Measurements from ENCODE around the gene CA5B. TPM values are rescaled to one million over a fixed set of nuclear protein-coding genes. Genes with fewer than 3 reads are reported as not detected.
A peak's percentile ranks its signal among the peaks of the same experiment; 100 is the strongest.

CA5B gene
- total and polyA plus RNA-seq, 8 donors = 1.2 to 102 (median 17.6) TPM; not detected in 1

DNA sequence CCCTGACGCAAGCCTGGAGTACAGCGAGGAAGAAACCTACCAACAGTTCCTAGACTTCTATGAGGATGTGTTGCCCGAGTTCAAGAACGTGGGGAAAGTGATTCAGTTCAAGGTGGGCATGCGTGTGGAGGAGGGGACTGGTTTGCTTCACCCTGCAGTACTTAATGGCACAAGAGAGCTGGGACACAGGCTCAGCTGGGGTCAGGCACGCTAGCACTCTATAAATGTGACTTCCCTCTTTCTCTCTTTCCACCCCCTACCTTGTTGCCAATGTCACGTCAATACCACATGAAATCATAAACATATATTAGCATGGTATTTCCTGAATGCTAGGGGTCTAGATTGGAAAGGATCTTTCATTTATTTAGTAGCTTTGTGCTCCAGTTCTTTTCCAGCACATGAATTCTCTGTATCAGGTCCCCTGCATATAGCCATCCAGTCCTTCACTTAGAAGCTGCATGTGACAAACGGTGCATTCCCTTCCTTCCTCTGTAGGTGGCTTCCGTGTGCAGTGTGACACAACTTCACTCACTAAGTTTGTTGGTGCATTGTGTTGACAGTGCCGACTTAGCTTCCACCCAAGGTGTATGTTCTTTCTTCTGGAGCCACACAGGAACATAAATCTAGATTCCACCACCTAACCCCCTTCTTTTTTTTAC, 77.8 kb downstream of the CA5B start:
- H3K9me3 ChIP-seq = no peaks in the 10 kb centered on the region
- TF ChIP-seq, protein P1, sequence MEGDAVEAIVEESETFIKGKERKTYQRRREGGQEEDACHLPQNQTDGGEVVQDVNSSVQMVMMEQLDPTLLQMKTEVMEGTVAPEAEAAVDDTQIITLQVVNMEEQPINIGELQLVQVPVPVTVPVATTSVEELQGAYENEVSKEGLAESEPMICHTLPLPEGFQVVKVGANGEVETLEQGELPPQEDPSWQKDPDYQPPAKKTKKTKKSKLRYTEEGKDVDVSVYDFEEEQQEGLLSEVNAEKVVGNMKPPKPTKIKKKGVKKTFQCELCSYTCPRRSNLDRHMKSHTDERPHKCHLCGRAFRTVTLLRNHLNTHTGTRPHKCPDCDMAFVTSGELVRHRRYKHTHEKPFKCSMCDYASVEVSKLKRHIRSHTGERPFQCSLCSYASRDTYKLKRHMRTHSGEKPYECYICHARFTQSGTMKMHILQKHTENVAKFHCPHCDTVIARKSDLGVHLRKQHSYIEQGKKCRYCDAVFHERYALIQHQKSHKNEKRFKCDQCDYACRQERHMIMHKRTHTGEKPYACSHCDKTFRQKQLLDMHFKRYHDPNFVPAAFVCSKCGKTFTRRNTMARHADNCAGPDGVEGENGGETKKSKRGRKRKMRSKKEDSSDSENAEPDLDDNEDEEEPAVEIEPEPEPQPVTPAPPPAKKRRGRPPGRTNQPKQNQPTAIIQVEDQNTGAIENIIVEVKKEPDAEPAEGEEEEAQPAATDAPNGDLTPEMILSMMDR (IDR thresholded peaks at IDR 0.05) = peak in 1 of 7 experiments; percentile 14
- TF ChIP-seq EP300 (IDR thresholded peaks at IDR 0.05) = no peak
- H3K4me1 ChIP-seq = no peaks in the 10 kb centered on the region
- intact Hi-C loops (cut with DNase I; ENCODE audit: low total_unique reads) = no loop called here
- H3K27me3 ChIP-seq = no peaks in the 10 kb centered on the region
- peak in 1 of 2 donors; percentile 65 for DNase-seq
- no peak overlapping the region for H3K4me3 ChIP-seq
- H3K36me3 ChIP-seq = peaks cover 0 to 99% (median 89%) of the 10 kb centered on the region in 4 donors
- 63 to 84% (median 68%) methylated on average over 10 of the region's 10 CpGs for whole genome bisulfite sequencing, 5 donors
- H3K27ac ChIP-seq = no peak overlapping the region

DNA sequence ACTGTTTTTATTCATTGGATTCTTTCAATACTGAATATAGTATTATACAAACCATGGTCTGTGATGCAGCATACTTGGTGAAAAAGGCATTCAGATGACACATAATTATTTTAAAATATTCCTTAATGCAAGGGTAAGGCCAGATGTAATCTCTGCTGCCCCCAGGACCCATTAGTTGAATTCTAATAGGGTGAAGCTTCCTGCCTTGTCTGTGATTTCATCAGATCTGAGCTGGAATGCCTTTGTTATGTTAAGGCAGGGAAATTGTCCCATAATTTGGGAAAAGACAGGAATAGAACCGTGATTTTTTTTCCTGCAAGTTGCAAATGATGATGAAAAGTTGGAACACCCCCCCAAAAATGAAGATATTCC, 78.4 kb downstream of the CA5B start:
- DNase-seq = no peak
- H3K36me3 ChIP-seq = peaks cover 0 to 99% (median 90%) of the 10 kb centered on the region in 4 donors
- no peaks in the 10 kb centered on the region for H3K9me3 ChIP-seq
- TF ChIP-seq EP300 (IDR thresholded peaks at IDR 0.05) (no peak), POLR2AphosphoS5 (IDR thresholded peaks at IDR 0.05) (no peak)
- WGBS, 5 donors = 50 to 88% (median 73%) methylated on average over 1 of the region's 1 CpG
- H3K4me1 ChIP-seq = no peaks in the 10 kb centered on the region
- no peak overlapping the region for H3K4me3 ChIP-seq
- H3K27me3 ChIP-seq = no peaks in the 10 kb centered on the region
- no peak overlapping the region for H3K27ac ChIP-seq
- intact Hi-C loops (cut with DNase I; ENCODE audit: low total_unique reads) = no loop called here

GRCh38 chrX:15816886-15817285, 78.8 kb downstream of the CA5B start:
- Histone ChIP-seq H3K27me3 (no peaks in the 10 kb centered on the region), H3K36me3 (peaks cover 0 to 99% (median 90%) of the 10 kb centered on the region in 4 donors), H3K4me3 (no peak overlapping the region), H3K27ac (no peak overlapping the region), H3K9me3 (no peaks in the 10 kb centered on the region), H3K4me1 (no peaks in the 10 kb centered on the region)
- intact Hi-C loops (cut with DNase I; ENCODE audit: low total_unique reads) = no loop called here
- TF ChIP-seq POLR2AphosphoS5 (IDR thresholded peaks at IDR 0.05) = no peak
- TF ChIP-seq, protein P1 (IDR thresholded peaks at IDR 0.05) = no peak
- TF ChIP-seq EP300 (IDR thresholded peaks at IDR 0.05) = no peak
- TF ChIP-seq POLR2A (IDR thresholded peaks at IDR 0.05) = no peak
- DNase-seq = peak in 1 of 2 donors; percentile 18
- WGBS, 5 donors = 43 to 75% (median 69%) methylated on average over 4 of the region's 4 CpGs

DNA sequence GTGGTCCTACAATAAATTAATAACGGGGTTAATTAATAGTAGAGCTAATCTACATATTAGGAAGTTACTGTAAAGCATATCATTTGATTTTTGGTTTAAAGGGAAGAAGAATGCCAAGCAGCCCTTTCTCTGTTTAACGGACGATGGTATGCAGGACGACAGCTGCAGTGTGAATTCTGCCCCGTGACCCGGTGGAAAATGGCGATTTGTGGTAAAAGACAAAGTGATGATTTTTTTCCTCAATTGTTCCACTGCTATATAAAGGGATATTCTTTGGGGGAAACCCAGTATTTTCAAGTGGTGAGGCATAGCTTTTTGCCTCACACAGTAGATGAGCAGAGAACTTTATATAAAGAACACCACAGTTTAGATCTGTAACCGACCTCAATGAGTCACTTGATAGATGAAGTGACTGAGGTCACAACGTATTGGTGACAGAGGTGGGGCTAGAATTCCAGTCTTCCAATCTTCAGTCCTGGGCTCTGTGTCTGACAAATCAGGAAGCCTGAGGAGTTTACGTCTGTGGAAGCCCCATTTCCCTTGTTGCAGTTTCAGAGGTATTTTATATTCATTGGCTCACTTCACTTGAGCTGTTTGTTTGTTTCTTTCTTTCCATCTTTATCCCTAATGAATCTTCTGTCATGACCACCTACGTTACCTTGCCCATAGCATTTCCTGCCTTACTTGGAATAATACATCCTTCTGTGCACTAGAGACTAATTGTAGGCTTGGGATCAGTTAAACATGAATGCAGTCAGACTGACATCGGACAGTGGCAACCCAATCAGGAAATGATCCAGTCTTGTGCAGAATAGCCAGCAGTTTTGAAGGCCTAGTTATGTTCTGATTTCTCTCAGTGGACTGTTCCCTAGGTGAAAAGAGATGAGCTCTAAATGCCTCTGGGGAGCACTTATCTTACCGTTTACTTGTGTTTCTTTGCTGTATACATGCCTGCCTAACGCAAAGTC, 82.3 kb downstream of the CA5B start:
- Histone ChIP-seq H3K4me1 (no peaks in the 10 kb centered on the region), H3K36me3 (peaks cover 0 to 91% (median 85%) of the 10 kb centered on the region in 4 donors), H3K9me3 (no peaks in the 10 kb centered on the region), H3K4me3 (no peak overlapping the region), H3K27me3 (no peaks in the 10 kb centered on the region), H3K27ac (no peak overlapping the region)
- TF ChIP-seq EP300 (IDR thresholded peaks at IDR 0.05) = no peak
- TF ChIP-seq, protein P1 (IDR thresholded peaks at IDR 0.05) = no peak
- TF ChIP-seq POLR2A (IDR thresholded peaks at IDR 0.05) = no peak
- no peak for TF ChIP-seq POLR2AphosphoS5 (IDR thresholded peaks at IDR 0.05)
- WGBS, 5 donors = 78 to 85% (median 84%) methylated on average over 14 of the region's 14 CpGs
- intact Hi-C loops (cut with DNase I; ENCODE audit: low total_unique reads) = no loop called here
- no peak for DNase-seq
